ENCODE data around the gene DCBLD1. TPM values are rescaled to one million over a fixed set of nuclear protein-coding genes. Genes with fewer than 3 reads are reported as not detected.

DCBLD1 gene
- total and polyA plus RNA-seq, 2 donors (not counting 3 experiments of a cell fraction or from before 2014, with no cell fraction given) = 30.2 to 44.3 TPM

- Histone ChIP-seq H3K4me2 (ENCODE audit: insufficient read depth, low read length) (no peak overlapping the region), H3K79me2 (ENCODE audit: control insufficient read depth, insufficient read depth, low read length) (no peaks in the 10 kb centered on the region), H3K9me3 (replicated peaks; ENCODE audit: control insufficient read depth, insufficient read depth, low read length) (no peaks in the 10 kb centered on the region), H3K27ac (ENCODE audit: insufficient read depth, low read depth, low read length) (no peak overlapping the region), H3K4me1 (ENCODE audit: control insufficient read depth, extremely low read depth, insufficient read depth, low read length) (no peaks in the 10 kb centered on the region), H2AFZ (ENCODE audit: low read depth, low read length) (no peak overlapping the region), H3K27me3 (ENCODE audit: control insufficient read depth in 2 of 2, insufficient read depth in 2 of 2, low read length in 2 of 2) (peaks cover 11 to 33% of the 10 kb centered on the region in 2 experiments), H3K9me1 (replicated peaks; ENCODE audit: control insufficient read depth, extremely low read depth, insufficient read depth, low read length) (no peaks in the 10 kb centered on the region), H4K20me1 (replicated peaks; ENCODE audit: control insufficient read depth, extremely low read depth, insufficient read depth, low read length) (no peaks in the 10 kb centered on the region), H3K36me3 (ENCODE audit: control insufficient read depth in 2 of 2, extremely low read depth in 1 of 2, insufficient read depth in 2 of 2, low read length in 2 of 2) (no peaks in the 10 kb centered on the region), H3K9ac (replicated peaks; ENCODE audit: extremely low read depth, insufficient read depth, low read length) (no peak overlapping the region), H3K4me3 (replicated peaks in 1 of 3; ENCODE audit: insufficient read depth in 1 of 3, low read depth in 1 of 3, low read length in 3 of 3) (no peak overlapping the region)
- DNase-seq (ENCODE audit: low read depth, low spot score) (no peak), FAIRE-seq (no peak)
- intact Hi-C loops (cut with micrococcal nuclease) (loop anchor here (5.0 kb wide), 1 partner anchor 94 kb away; no protein-coding TSS in a partner anchor), dilution Hi-C loops (cut with MboI; ENCODE audit: extremely low pct_ligation_motif_present, low sequenced_read_pairs) (no loop called here)
- no TSS peak for BruUV-seq (replicated peaks)
- ChIA-PET POLR2A (interaction anchor here (0.7 kb wide), 1 partner anchor 9 kb away, joined by 3 read pairs; no protein-coding TSS in a partner anchor), CTCF (interaction anchor here (1.1 to 1.5 kb wide), 2 partner anchors 9 to 24 kb away, joined by 3 to 11 read pairs; no protein-coding TSS in a partner anchor)
- TF ChIP-seq EZH2 (IDR thresholded peaks at IDR 0.05; ENCODE audit: borderline replicate concordance, low read depth, low read length, severe bottlenecking) = no peak
- no peak for TF ChIP-seq MYC (IDR thresholded peaks at IDR 0.05; ENCODE audit: low read depth, low read length)
- no peak for TF ChIP-seq POLR2AphosphoS5 (IDR thresholded peaks at IDR 0.05; ENCODE audit: insufficient read depth, low read depth, low read length)
- no peak for TF ChIP-seq FOS (IDR thresholded peaks at IDR 0.05; ENCODE audit: borderline replicate concordance, insufficient read depth, low read length)
- no peak for TF ChIP-seq JUN (IDR thresholded peaks at IDR 0.05; ENCODE audit: borderline replicate concordance, insufficient read depth, insufficient read length, low read depth)
- TF ChIP-seq GATA2 (IDR thresholded peaks at IDR 0.05; ENCODE audit: insufficient read depth, insufficient read length, low read depth, low read length) = no peak
- no peak for TF ChIP-seq CTCF (IDR thresholded peaks at IDR 0.05; ENCODE audit: extremely low read depth in 1 of 2, insufficient read depth in 1 of 2, low read depth in 1 of 2, low read length in 2 of 2)
- no peak for TF ChIP-seq POLR2A (IDR thresholded peaks at IDR 0.05; ENCODE audit: low read depth, low read length)
- TF ChIP-seq MAX (IDR thresholded peaks at IDR 0.05; ENCODE audit: insufficient read depth, insufficient read length) = no peak
Measured at GRCh38 chr6:117440706-117441525, 41.6 kb upstream of the DCBLD1 start.

Measured in endothelial cell of umbilical vein (primary cell).